HG03521 (cell line): ENCODE measurements around the gene SVOPL.

ENCODE experiments used
- ATAC-seq: cut with Tn5 transposase; IDR thresholded peaks from one replicate; pipeline ENCODE4 v1.9.1; 2021; ENCODE audit warnings: mild to moderate bottlenecking, moderate library complexity; ENCODE audit not compliant: unreplicated experiment

SVOPL gene

GRCh38 chr7:138662076-138662990 lies 38.8 kb downstream of the SVOPL start:
- ATAC-seq, result no peak

GRCh38 chr7:138661069-138661635 lies 40.0 kb downstream of the SVOPL start:
- ATAC-seq, result no peak

GRCh38 chr7:138658889-138659288 lies 42.3 kb downstream of the SVOPL start:
- ATAC-seq, result no peak

- ATAC-seq, result no peak
Measured at GRCh38 chr7:138657854-138658386, 43.2 kb downstream of the SVOPL start.

- ATAC-seq, result no peak
Measured at GRCh38 chr7:138656952-138657351, 44.2 kb downstream of the SVOPL start.

GRCh38 chr7:138654616-138655015 lies 46.5 kb downstream of the SVOPL start:
- no peak for ATAC-seq

- ATAC-seq, result no peak
Measured at GRCh38 chr7:138649506-138649905, 51.7 kb downstream of the SVOPL start.

GRCh38 chr7:138645284-138645683 lies 55.9 kb downstream of the SVOPL start:
- ATAC-seq, result no peak

GRCh38 chr7:138632826-138633602 lies 68.1 kb downstream of the SVOPL start:
- no peak for ATAC-seq

GRCh38 chr7:138632384-138632783 lies 68.8 kb downstream of the SVOPL start:
- no peak for ATAC-seq

GRCh38 chr7:138630059-138630610 lies 71.0 kb downstream of the SVOPL start:
- no peak for ATAC-seq

GRCh38 chr7:138627361-138627760 lies 73.8 kb downstream of the SVOPL start:
- ATAC-seq, result no peak

- ATAC-seq, result no peak
Measured at GRCh38 chr7:138626846-138627245, 74.3 kb downstream of the SVOPL start.

- ATAC-seq, result no peak
Measured at GRCh38 chr7:138625849-138626230, 75.3 kb downstream of the SVOPL start.

GRCh38 chr7:138625084-138625848 lies 75.9 kb downstream of the SVOPL start:
- no peak for ATAC-seq

GRCh38 chr7:138622841-138623240 lies 78.3 kb downstream of the SVOPL start:
- no peak for ATAC-seq

- no peak for ATAC-seq
Measured at GRCh38 chr7:138618933-138619332, 82.2 kb downstream of the SVOPL start.

GRCh38 chr7:138618506-138618905 lies 82.7 kb downstream of the SVOPL start:
- ATAC-seq, result no peak

- no peak for ATAC-seq
Measured at GRCh38 chr7:138616085-138616484, 85.1 kb downstream of the SVOPL start.

GRCh38 chr7:138613630-138614029 lies 87.5 kb downstream of the SVOPL start:
- no peak for ATAC-seq
